HepG2 (cell line): ENCODE measurements around the gene TGM6.

Source experiments
- CTCF ChIP-seq: sonication (generic); formaldehyde crosslinking; IDR thresholded peaks from 2 replicates; pipeline ENCODE4 v1.5.0; 2020; ENCODE audit warnings: mild to moderate bottlenecking, missing genetic modification reagents, moderate library complexity
- GATAD2A ChIP-seq: IDR thresholded peaks from 2 replicates; pipeline ENCODE4 v1.6.1; 2016
- HDAC2 ChIP-seq: sonication (generic); formaldehyde crosslinking; IDR thresholded peaks from 2 replicates; pipeline ENCODE4 v1.4.0; 2020; ENCODE audit warnings: missing genetic modification reagents
- KDM1A ChIP-seq: IDR thresholded peaks from 2 replicates; pipeline ENCODE4 v1.6.1; 2016; ENCODE audit warnings: missing compliant biosample characterization
- KDM4B ChIP-seq: sonication (generic); formaldehyde crosslinking; IDR thresholded peaks from 2 replicates; pipeline ENCODE4 v1.4.0; 2020; ENCODE audit warnings: missing genetic modification reagents
- MBNL3 ChIP-seq: fragments of 250-450 bp; sonication (Bioruptor Pico); conservative IDR thresholded peaks from 2 replicates; pipeline ENCODE4 v1.8.0; 2022; ENCODE audit warnings: mild to moderate bottlenecking, inconsistent platforms
- NFKBIZ ChIP-seq: IDR thresholded peaks from 2 replicates; pipeline ENCODE4 v1.6.1; 2018; ENCODE audit warnings: missing genetic modification reagents, missing compliant biosample characterization
- PHF8 ChIP-seq: sonication (generic); formaldehyde crosslinking; IDR thresholded peaks from 2 replicates; pipeline ENCODE4 v1.5.0; 2020; ENCODE audit warnings: missing genetic modification reagents
- POLR2A ChIP-seq, 2 experiments: IDR thresholded peaks; 2 replicates each; pipeline ENCODE4 v1.6.1; 2011; ENCODE audit warnings: low read depth in 2 of 2, low read length in 2 of 2, mild to moderate bottlenecking in 1 of 2, moderate library complexity in 1 of 2; ENCODE audit not compliant: insufficient read depth in 1 of 2
- ZNF274 ChIP-seq: sonication (generic); formaldehyde crosslinking; IDR thresholded peaks from 2 replicates; pipeline ENCODE4 v1.5.1; 2020; ENCODE audit warnings: mild to moderate bottlenecking, missing genetic modification reagents
- ZNF574 ChIP-seq: sonication (generic); formaldehyde crosslinking; IDR thresholded peaks from 2 replicates; pipeline ENCODE4 v1.4.0; 2020; ENCODE audit warnings: missing genetic modification reagents
- ZNF615 ChIP-seq: sonication (generic); formaldehyde crosslinking; IDR thresholded peaks from 2 replicates; pipeline ENCODE4 v1.5.0; 2020; ENCODE audit warnings: mild to moderate bottlenecking, missing genetic modification reagents, borderline replicate concordance

- TF ChIP-seq HDAC2 (CRISPR knock-in tag) = no peak
- TF ChIP-seq KDM1A (CRISPR knock-in tag) = no peak
- TF ChIP-seq MBNL3 = no peak
- 0 out of 2 replicates have a peak, but pooled peaks have one; percentile 25 for TF ChIP-seq GATAD2A (CRISPR knock-in tag)
- TF ChIP-seq ZNF574 (CRISPR knock-in tag) = no peak
- no peak for TF ChIP-seq PHF8 (CRISPR knock-in tag)
- TF ChIP-seq KDM4B (CRISPR knock-in tag) = no peak
- TF ChIP-seq NFKBIZ = no peak
- TF ChIP-seq CTCF (CRISPR knock-in tag) = peak; percentile 80
- no peak for TF ChIP-seq ZNF615 (CRISPR knock-in tag)
- TF ChIP-seq ZNF274 (CRISPR knock-in tag) = no peak
- no peak for TF ChIP-seq POLR2A (IDR thresholded peaks at IDR 0.05; ENCODE audit: insufficient read depth in 1 of 2, low read depth in 2 of 2, low read length in 2 of 2)
Measured at GRCh38 chr20:2476742-2477615, 96.3 kb downstream of the TGM6 start.
